Endothelial cell of umbilical vein (primary cell): ENCODE measurements around the gene PCMT1. TPM values are rescaled to one million over a fixed set of nuclear protein-coding genes. Genes with fewer than 3 reads are reported as not detected.
A peak's percentile ranks its signal among the peaks of the same experiment; 100 is the strongest.

Source experiments
- BruUV-seq: library from RNA; stranded (reverse); fragments of 400-500 nt; replicated peaks from 2 replicates; lab custom pipeline; 2021; lab: Mats Ljungman, UMichigan
- CTCF ChIA-PET: fragments of 300-600, 350-600 bp; sonication (Branson Sonifier 250); formaldehyde crosslinking; loops from one replicate; lab custom pipeline; 2021; ENCODE audit warnings: antibody characterized with exemption, inconsistent platforms; lab: Charles Lee
- POLR2A ChIA-PET: fragments of 300-600, 350-600 bp; sonication (Branson Sonifier 250); formaldehyde crosslinking; loops from one replicate; lab custom pipeline; 2021; ENCODE audit warnings: antibody characterized with exemption, inconsistent platforms; lab: Charles Lee
- DNase-seq: peaks from one replicate; pipeline ENCODE4 v3.0.0-alpha.2; 2011; ENCODE audit warnings: low read depth, low spot score
- FAIRE-seq: peaks from 2 replicates; lab custom pipeline; 2011; peaks lifted over from hg19 to GRCh38; lab: Jason Lieb, UNC
- H2AFZ ChIP-seq: 2 replicates; pipeline ENCODE4 v1.6.0; 2012; ENCODE audit warnings: low read depth, low read length, control low read depth, inconsistent platforms
- H3K27ac ChIP-seq: 2 replicates; pipeline ENCODE4 v1.5.1; 2011; ENCODE audit warnings: low read depth, mild to moderate bottlenecking, control low read depth, low read length, moderate library complexity; ENCODE audit not compliant: insufficient read depth
- H3K27me3 ChIP-seq, 2 experiments: 2 replicates each; pipeline versions ENCODE4 v1.6.0 to v1.6.1; 2011; ENCODE audit warnings: low read length in 2 of 2, mixed read lengths in 1 of 2; ENCODE audit not compliant: control insufficient read depth in 2 of 2, insufficient read depth in 2 of 2
- H3K36me3 ChIP-seq, 2 experiments: 2 replicates in 1 of 2; 3 replicates in 1 of 2; pipeline ENCODE4 v1.5.1; 2011; ENCODE audit warnings: low read length in 2 of 2, mild to moderate bottlenecking in 1 of 2, moderate library complexity in 1 of 2; ENCODE audit not compliant: control insufficient read depth in 2 of 2, insufficient read depth in 2 of 2; ENCODE audit errors: extremely low read depth in 1 of 2
- H3K4me1 ChIP-seq: 3 replicates; pipeline ENCODE4 v1.5.1; 2011; ENCODE audit warnings: mild to moderate bottlenecking, low read length; ENCODE audit not compliant: control insufficient read depth, insufficient read depth; ENCODE audit errors: extremely low read depth
- H3K4me2 ChIP-seq: 2 replicates; pipeline ENCODE4 v1.6.1; 2011; ENCODE audit warnings: low read length, control low read depth, mixed read lengths; ENCODE audit not compliant: insufficient read depth
- H3K4me3 ChIP-seq, 3 experiments: fragments of 200-600 bp in 1 of 3; sonication (generic), shearing (Covaris generic) in 1 of 3; replicated peaks in 1 of 3; 2 replicates each; pipeline ENCODE4 v1.5.1; 2011 to 2016; ENCODE audit warnings: control low read depth in 3 of 3, low read length in 3 of 3, mild to moderate bottlenecking in 2 of 3, inconsistent platforms in 1 of 3, low read depth in 1 of 3, moderate library complexity in 1 of 3; ENCODE audit not compliant: insufficient read depth in 1 of 3
- H3K79me2 ChIP-seq: 2 replicates; pipeline ENCODE4 v1.6.0; 2012; ENCODE audit warnings: low read length, inconsistent platforms; ENCODE audit not compliant: control insufficient read depth, insufficient read depth
- H3K9ac ChIP-seq: replicated peaks from 2 replicates; pipeline ENCODE3; 2011; ENCODE audit warnings: low read length, control low read depth; ENCODE audit not compliant: insufficient read depth; ENCODE audit errors: extremely low read depth
- H3K9me1 ChIP-seq: replicated peaks from 3 replicates; pipeline ENCODE4 v1.6.0; 2011; ENCODE audit warnings: mild to moderate bottlenecking, low read length; ENCODE audit not compliant: control insufficient read depth, insufficient read depth; ENCODE audit errors: extremely low read depth
- H3K9me3 ChIP-seq: replicated peaks from 2 replicates; pipeline ENCODE4 v1.5.1; 2012; ENCODE audit warnings: low read length, inconsistent platforms; ENCODE audit not compliant: control insufficient read depth, insufficient read depth
- H4K20me1 ChIP-seq: replicated peaks from 2 replicates; pipeline ENCODE3; 2011; ENCODE audit warnings: mild to moderate bottlenecking, low read length; ENCODE audit not compliant: control insufficient read depth, insufficient read depth; ENCODE audit errors: extremely low read depth
- CTCF ChIP-seq, 2 donors: IDR thresholded peaks; 1 replicate in 1 of 2; 2 replicates in 1 of 2; pipeline ENCODE4 v1.5.1; 2011; ENCODE audit warnings: low read length in 2 of 2, mild to moderate bottlenecking in 2 of 2, moderate library complexity in 2 of 2, control low read depth in 1 of 2, inconsistent platforms in 1 of 2, low read depth in 1 of 2; ENCODE audit not compliant: insufficient read depth in 1 of 2; ENCODE audit errors: extremely low read depth in 1 of 2
- EZH2 ChIP-seq: IDR thresholded peaks from 2 replicates; pipeline ENCODE4 v1.6.1; 2012; ENCODE audit warnings: borderline replicate concordance, low read depth, mild to moderate bottlenecking, moderate library complexity, low read length, inconsistent platforms; ENCODE audit not compliant: severe bottlenecking
- FOS ChIP-seq: IDR thresholded peaks from 2 replicates; pipeline ENCODE4 v1.6.1; 2011; ENCODE audit warnings: mild to moderate bottlenecking, low read length, moderate library complexity, borderline replicate concordance; ENCODE audit not compliant: insufficient read depth
- GATA2 ChIP-seq: IDR thresholded peaks from 2 replicates; pipeline ENCODE4 v1.7.0; 2011; ENCODE audit warnings: low read depth, mild to moderate bottlenecking, moderate library complexity, mixed read lengths, low read length; ENCODE audit not compliant: insufficient read length, insufficient read depth
- JUN ChIP-seq: IDR thresholded peaks from 2 replicates; pipeline ENCODE4 v1.6.1; 2011; ENCODE audit warnings: borderline replicate concordance, low read depth; ENCODE audit not compliant: insufficient read length, insufficient read depth
- MAX ChIP-seq: IDR thresholded peaks from 2 replicates; pipeline ENCODE4 v1.6.1; 2011; ENCODE audit not compliant: insufficient read depth, insufficient read length
- MYC ChIP-seq: IDR thresholded peaks from one replicate; pipeline ENCODE4 v1.6.1; 2011; ENCODE audit warnings: mild to moderate bottlenecking, low read depth, low read length
- POLR2A ChIP-seq: IDR thresholded peaks from 2 replicates; pipeline ENCODE4 v1.6.1; 2012; ENCODE audit warnings: low read depth, mild to moderate bottlenecking, control low read depth, low read length
- POLR2AphosphoS5 ChIP-seq: IDR thresholded peaks from 2 replicates; pipeline ENCODE4 v1.6.1; 2012; ENCODE audit warnings: low read depth, mild to moderate bottlenecking, control low read depth, low read length, moderate library complexity; ENCODE audit not compliant: insufficient read depth
- dilution Hi-C: fragments of 300-500 bp; cut with MboI; formaldehyde crosslinking; loops from one replicate; pipeline ENCODE4 v1.15.0; 2019; ENCODE audit warnings: low sequenced_read_pairs; ENCODE audit not compliant: extremely low pct_ligation_motif_present
- intact Hi-C: fragments of 100-400 bp; cut with micrococcal nuclease; formaldehyde crosslinking; loops from one replicate; pipeline ENCODE4 v1.10.0; 2022
- polyA plus RNA-seq, 4 experiments: library from polyadenylated mRNA; depleted of rRNA in 3 of 4; stranded (reverse) in 3 of 4; unstranded in 1 of 4; fragments of >200 nt; gene quantifications; 2 replicates each; pipeline versions ENCODE4 v1.2.1 to v1.2.3, GENCODE V29; 2011 to 2012; ENCODE audit warnings: missing spikeins in 1 of 4
- total RNA-seq: library from RNA; stranded (reverse); gene quantifications from 2 replicates; pipeline ENCODE4 v1.2.3, GENCODE V29; 2021

PCMT1 gene
- total and polyA plus RNA-seq, 2 donors (not counting 3 experiments of a cell fraction or from before 2014, with no cell fraction given): 95.0 to 102 TPM

- dilution Hi-C loops (no loop called here), intact Hi-C loops (loop anchor here (5.0 kb wide), 1 partner anchor 312 kb away; the partner anchor contains the start of gene PPIL4)
- Histone ChIP-seq H3K79me2 (peaks cover 40% of the 10 kb centered on the region), H3K4me2 (no peak overlapping the region), H3K9me1 (no peaks in the 10 kb centered on the region), H3K27ac (no peak overlapping the region), H4K20me1 (no peaks in the 10 kb centered on the region), H3K4me3 (no peak overlapping the region), H3K36me3 (no peaks in the 10 kb centered on the region), H3K27me3 (no peaks in the 10 kb centered on the region), H3K9ac (no peak overlapping the region), H2AFZ (no peak overlapping the region), H3K9me3 (no peaks in the 10 kb centered on the region), H3K4me1 (peaks cover 67% of the 10 kb centered on the region)
- FAIRE-seq (peak; percentile 15), DNase-seq (peak; percentile 13)
- ChIA-PET CTCF (interaction anchor here (3.2 kb wide), 1 partner anchor 19 kb away, joined by 10 read pairs; no protein-coding TSS in a partner anchor), POLR2A (interaction anchor here (0.6 kb wide), 1 partner anchor 16 kb away, joined by 3 read pairs; no protein-coding TSS in a partner anchor)
- no TSS peak for BruUV-seq
- no peak for TF ChIP-seq FOS
These were observed 109.8 kb downstream of the PCMT1 start for GRCh38 chr6:149859368-149859767.

GRCh38 chr6:149859938-149860337 is 110.4 kb downstream of the PCMT1 start:
- BruUV-seq: no TSS peak
- no peak overlapping the region for H3K27ac ChIP-seq
- CTCF ChIA-PET: interaction anchor here (3.2 kb wide), 1 partner anchor 19 kb away, joined by 10 read pairs; no protein-coding TSS in a partner anchor

More at GRCh38 chr6:149859938-149860337, 110.4 kb downstream of the PCMT1 start:
- POLR2A ChIA-PET: interaction anchor here (0.6 kb wide), 1 partner anchor 17 kb away, joined by 3 read pairs; no protein-coding TSS in a partner anchor
- Histone ChIP-seq H3K79me2 (peaks cover 40% of the 10 kb centered on the region), H3K4me3 (no peak overlapping the region), H2AFZ (no peak overlapping the region), H3K27me3 (no peaks in the 10 kb centered on the region), H3K9ac (no peak overlapping the region), H3K9me1 (no peaks in the 10 kb centered on the region), H3K9me3 (no peaks in the 10 kb centered on the region), H4K20me1 (no peaks in the 10 kb centered on the region), H3K4me1 (peaks cover 66% of the 10 kb centered on the region), H3K4me2 (no peak overlapping the region), H3K36me3 (no peaks in the 10 kb centered on the region)
- FAIRE-seq (no peak), DNase-seq (no peak)
- intact Hi-C loops (loop anchor here (5.0 kb wide), 1 partner anchor 313 kb away; the partner anchor contains the start of gene PPIL4), dilution Hi-C loops (no loop called here)
- TF ChIP-seq EZH2 (no peak), CTCF (IDR thresholded peaks at IDR 0.05; ENCODE audit: extremely low read depth in 1 of 2, insufficient read depth in 1 of 2, low read depth in 1 of 2, low read length in 2 of 2) (no peak), GATA2 (no peak), POLR2AphosphoS5 (no peak), FOS (no peak), MYC (no peak), MAX (no peak), POLR2A (no peak), JUN (no peak)
